CD14-positive monocyte (primary cell): ENCODE results near the gene KLHL22. TPM values are rescaled to one million over a fixed set of nuclear protein-coding genes. Genes with fewer than 3 reads are reported as not detected.

Source experiments
- DNase-seq, 3 donors: peaks; one replicate each; pipeline ENCODE4 v3.0.0-alpha.2; 2011 to 2022
- H2AFZ ChIP-seq: 2 replicates; pipeline ENCODE4 v1.6.0; 2012; ENCODE audit warnings: mild to moderate bottlenecking, low read depth, low read length, inconsistent platforms; ENCODE audit not compliant: insufficient read depth, poor library complexity, severe bottlenecking
- H3K27ac ChIP-seq, 2 donors: 1 replicate in 1 of 2; 2 replicates in 1 of 2; pipeline ENCODE4 v1.5.1; 2012 to 2013; ENCODE audit warnings: low read length in 2 of 2, control low read depth in 1 of 2, inconsistent platforms in 1 of 2, low read depth in 1 of 2, mild to moderate bottlenecking in 1 of 2
- H3K27me3 ChIP-seq, 2 donors: one replicate each; pipeline versions ENCODE4 v1.6.0 to v1.6.1; 2011 to 2013; ENCODE audit warnings: low read length in 2 of 2; ENCODE audit not compliant: control insufficient read depth in 2 of 2, insufficient read depth in 2 of 2
- H3K36me3 ChIP-seq, 2 donors: replicated peaks in 1 of 2; 1 replicate in 1 of 2; 2 replicates in 1 of 2; pipeline versions ENCODE4 v1.5.1 to v1.6.1; 2012 to 2013; ENCODE audit warnings: low read length in 2 of 2, control low read depth in 1 of 2, inconsistent platforms in 1 of 2, mild to moderate bottlenecking in 1 of 2; ENCODE audit not compliant: insufficient read depth in 2 of 2, control insufficient read depth in 1 of 2
- H3K4me1 ChIP-seq, 2 donors: 1 replicate in 1 of 2; 2 replicates in 1 of 2; pipeline versions ENCODE4 v1.5.1 to v1.6.1; 2012 to 2013; ENCODE audit warnings: low read length in 2 of 2, control low read depth in 1 of 2, inconsistent platforms in 1 of 2, mild to moderate bottlenecking in 1 of 2, moderate library complexity in 1 of 2; ENCODE audit not compliant: insufficient read depth in 2 of 2, control insufficient read depth in 1 of 2
- H3K4me2 ChIP-seq: replicated peaks from 2 replicates; pipeline ENCODE3; 2012; ENCODE audit warnings: low read length, moderate library complexity, mild to moderate bottlenecking; ENCODE audit not compliant: poor library complexity, severe bottlenecking; ENCODE audit errors: extremely low read depth
- H3K4me3 ChIP-seq, 3 experiments: fragments of 200-600 bp in 1 of 3; sonication (generic) in 1 of 3; replicated peaks in 1 of 3; 1 replicate in 2 of 3; 2 replicates in 1 of 3; pipeline ENCODE4 v1.5.1; 2011 to 2013; ENCODE audit warnings: low read length in 3 of 3, mild to moderate bottlenecking in 3 of 3, control low read depth in 2 of 3, low read depth in 2 of 3, inconsistent platforms in 1 of 3, moderate library complexity in 1 of 3
- H3K79me2 ChIP-seq: 2 replicates; pipeline ENCODE4 v1.6.0; 2012; ENCODE audit warnings: mild to moderate bottlenecking, control low read depth, inconsistent platforms, low read length, moderate library complexity; ENCODE audit not compliant: insufficient read depth
- H3K9ac ChIP-seq: 2 replicates; pipeline ENCODE4 v1.6.0; 2017; ENCODE audit warnings: low read length, mild to moderate bottlenecking; ENCODE audit not compliant: insufficient read depth, poor library complexity, severe bottlenecking
- H3K9me3 ChIP-seq, 2 donors: replicated peaks in 1 of 2; 1 replicate in 1 of 2; 2 replicates in 1 of 2; pipeline versions ENCODE4 v1.5.1 to v1.6.1; 2012 to 2013; ENCODE audit warnings: low read length in 2 of 2, control low read depth in 1 of 2; ENCODE audit not compliant: control insufficient read depth in 1 of 2, insufficient read depth in 1 of 2
- H4K20me1 ChIP-seq: 2 replicates; pipeline ENCODE4 v1.6.0; 2012; ENCODE audit warnings: mild to moderate bottlenecking, low read length, control low read depth, moderate library complexity; ENCODE audit not compliant: insufficient read depth
- H3K27ac Mint-ChIP-seq, 7 donors: one replicate each; pipeline ENCODE4 v1.8.0; 2020; ENCODE audit warnings: mild to moderate bottlenecking in 7 of 7, mixed read lengths in 7 of 7, moderate library complexity in 6 of 7, inconsistent platforms in 2 of 7
- H3K27me3 Mint-ChIP-seq, 3 donors: one replicate each; pipeline ENCODE4 v1.8.0; 2021 to 2022; ENCODE audit warnings: low read depth in 3 of 3, mild to moderate bottlenecking in 3 of 3, mixed read lengths in 3 of 3, moderate library complexity in 3 of 3, inconsistent platforms in 1 of 3
- H3K36me3 Mint-ChIP-seq, 2 donors: one replicate each; pipeline ENCODE4 v1.8.0; 2020; ENCODE audit warnings: mixed read lengths in 2 of 2, inconsistent platforms in 1 of 2, mild to moderate bottlenecking in 1 of 2
- H3K4me1 Mint-ChIP-seq: one replicate; pipeline ENCODE4 v1.8.0; 2020; ENCODE audit warnings: mild to moderate bottlenecking, mixed read lengths
- H3K4me3 Mint-ChIP-seq, 2 donors: one replicate each; pipeline ENCODE4 v1.8.0; 2020; ENCODE audit warnings: mild to moderate bottlenecking in 2 of 2, mixed read lengths in 2 of 2, moderate library complexity in 1 of 2
- H3K9me3 Mint-ChIP-seq, 7 donors: one replicate each; pipeline ENCODE4 v1.8.0; 2020 to 2022; ENCODE audit warnings: mixed read lengths in 7 of 7, mild to moderate bottlenecking in 6 of 7, moderate library complexity in 6 of 7, inconsistent platforms in 2 of 7
- CTCF ChIP-seq: fragments of 200-600 bp; IDR thresholded peaks from one replicate; pipeline ENCODE4 v1.8.0; 2022; ENCODE audit warnings: antibody characterized with exemption, mild to moderate bottlenecking
- WGBS: methylation state at CpG from one replicate; pipeline ENCODE4 v1.1.5; 2013; ENCODE audit warnings: missing lambda C conversion rate; ENCODE audit not compliant: insufficient coverage; 5-methylcytosine and 5-hydroxymethylcytosine counted together
- intact Hi-C, 2 donors: fragments of 100-400 bp; cut with micrococcal nuclease; formaldehyde crosslinking; loops; one replicate each; pipeline versions ENCODE4 v1.15.0 to v1.15.1; 2023
- polyA plus RNA-seq, 3 donors: library from polyadenylated mRNA; depleted of rRNA in 1 of 3; unstranded in 2 of 3; stranded (reverse) in 1 of 3; fragments of 300-500 nt in 2 of 3; fragments of >200 nt in 1 of 3; fragmentation: Illumina TruSeq in 2 of 3; gene quantifications; 1 replicate in 2 of 3; 2 replicates in 1 of 3; pipeline ENCODE4 v1.2.3, GENCODE V29; 2012 to 2021

Gene KLHL22
- polyA plus RNA-seq, 3 donors = 7.8 to 15.6 (median 9.2) TPM

DNA sequence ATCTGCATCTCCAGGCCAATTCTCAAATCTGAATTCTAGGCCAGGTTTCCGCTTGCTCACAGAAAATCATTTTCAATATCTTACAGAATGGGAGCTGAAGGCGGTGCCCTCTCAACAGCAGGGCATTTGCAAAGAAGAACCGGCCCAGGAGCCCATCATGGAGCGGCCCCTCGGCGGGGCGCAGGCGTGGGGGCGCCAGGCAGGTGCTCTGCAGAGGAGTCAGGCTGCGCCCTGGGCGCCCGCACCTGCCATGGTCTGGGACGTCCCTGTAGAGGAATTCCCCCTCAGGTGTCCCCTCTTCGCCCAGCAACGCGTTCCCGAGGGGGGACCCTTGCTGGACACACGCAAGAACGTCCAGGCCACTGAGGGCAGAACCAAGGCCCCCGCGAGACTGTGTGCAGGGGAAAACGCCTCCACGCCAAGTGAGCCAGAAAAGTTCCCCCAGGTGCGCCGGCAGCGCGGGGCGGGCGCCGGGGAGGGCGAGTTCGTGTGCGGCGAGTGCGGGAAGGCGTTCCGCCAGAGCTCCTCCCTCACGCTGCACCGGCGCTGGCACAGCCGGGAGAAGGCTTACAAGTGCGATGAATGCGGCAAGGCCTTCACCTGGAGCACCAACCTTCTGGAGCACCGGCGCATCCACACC lies 90.2 kb downstream of the KLHL22 start:
- Histone ChIP-seq H3K9ac (no peak overlapping the region), H3K4me1 (no peaks in the 10 kb centered on the region), H3K9me3 (no peaks in the 10 kb centered on the region), H3K36me3 (peaks cover 20 to 49% of the 10 kb centered on the region in 2 donors), H3K27ac (no peak overlapping the region), H2AFZ (no peak overlapping the region), H4K20me1 (no peaks in the 10 kb centered on the region), H3K4me2 (no peak overlapping the region), H3K4me3 (no peak overlapping the region), H3K27me3 (no peaks in the 10 kb centered on the region), H3K79me2 (no peaks in the 10 kb centered on the region)
- no peak for TF ChIP-seq CTCF
- H3K4me1 Mint-ChIP-seq = no peaks in the 10 kb centered on the region
- H3K27ac Mint-ChIP-seq = peak overlapping the region in 3 of 7 donors; percentile 5 to 67 (median 18)
- intact Hi-C loops = no loop called here
- H3K9me3 Mint-ChIP-seq = peaks cover 0 to 2% (median 0%) of the 10 kb centered on the region in 7 donors
- WGBS = 98% methylated on average over 43 of the region's 45 CpGs
- peaks cover 0 to 2% (median 0%) of the 10 kb centered on the region in 3 donors for H3K27me3 Mint-ChIP-seq
- no peak overlapping the region for H3K4me3 Mint-ChIP-seq
- peaks cover 38 to 48% of the 10 kb centered on the region in 2 donors for H3K36me3 Mint-ChIP-seq
- DNase-seq = no peak

DNA sequence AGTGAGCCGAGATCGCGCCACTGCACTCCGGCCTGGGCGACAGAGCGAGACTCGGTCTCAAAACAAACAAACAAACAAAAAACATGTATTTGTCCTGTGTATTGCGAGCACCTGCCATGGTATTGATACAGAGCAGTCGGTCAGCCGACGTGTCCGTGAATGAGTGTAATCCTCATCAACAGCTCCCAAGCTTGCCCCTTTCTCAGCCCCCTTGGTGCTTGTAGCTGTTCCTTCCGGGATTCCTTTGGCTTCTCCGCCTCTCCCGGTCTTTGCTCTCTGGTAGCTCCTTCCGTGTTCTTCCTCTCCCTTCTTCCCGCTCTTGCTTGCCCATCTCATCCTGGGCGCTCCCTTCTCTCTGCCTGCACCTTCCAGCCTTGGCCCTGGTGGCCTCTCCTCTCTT lies 90.7 kb downstream of the KLHL22 start:
- 93% methylated on average over 17 of the region's 18 CpGs for WGBS
- no peak for DNase-seq
- H3K27me3 Mint-ChIP-seq = peaks cover 0 to 2% (median 0%) of the 10 kb centered on the region in 3 donors
- intact Hi-C loops = no loop called here
- Histone ChIP-seq H4K20me1 (no peaks in the 10 kb centered on the region), H3K4me1 (no peaks in the 10 kb centered on the region), H3K4me3 (no peak overlapping the region), H3K36me3 (peaks cover 20 to 51% of the 10 kb centered on the region in 2 donors), H3K79me2 (no peaks in the 10 kb centered on the region), H3K9me3 (no peaks in the 10 kb centered on the region), H3K27me3 (no peaks in the 10 kb centered on the region), H2AFZ (no peak overlapping the region), H3K9ac (no peak overlapping the region), H3K27ac (no peak overlapping the region), H3K4me2 (no peak overlapping the region)
- H3K9me3 Mint-ChIP-seq = peaks cover 0 to 2% (median 0%) of the 10 kb centered on the region in 7 donors
- TF ChIP-seq CTCF = no peak
- no peaks in the 10 kb centered on the region for H3K4me1 Mint-ChIP-seq
- peak overlapping the region in 3 of 7 donors; percentile 5 to 67 (median 18) for H3K27ac Mint-ChIP-seq
- peaks cover 38 to 48% of the 10 kb centered on the region in 2 donors for H3K36me3 Mint-ChIP-seq
- H3K4me3 Mint-ChIP-seq = no peak overlapping the region
